ENCODE results near the gene AIG1.

- no peak for TF ChIP-seq CTCF (IDR thresholded peaks at IDR 0.05; ENCODE audit: low read length)
- no peak for TF ChIP-seq EZH2 (IDR thresholded peaks at IDR 0.05; ENCODE audit: borderline replicate concordance, low read length)
Measured at GRCh38 chr6:143247586-143247985, 186.9 kb downstream of the AIG1 start.

Measured in OCI-LY1 (cell line).